IPS DF 19.7 (cell line): ENCODE results near the gene PLCB2.

Experiments used
- DNase-seq: peaks from one replicate; pipeline ENCODE4 v3.0.0-alpha.2; 2013; ENCODE audit warnings: low read depth, low spot score

The PLCB2 gene

GRCh38 chr15:40270246-40270995, 37.3 kb downstream of the PLCB2 start:
- no peak for DNase-seq

GRCh38 chr15:40269604-40270003, 38.1 kb downstream of the PLCB2 start:
- DNase-seq = no peak

GRCh38 chr15:40267670-40268069, 40.1 kb downstream of the PLCB2 start:
- no peak for DNase-seq

DNA sequence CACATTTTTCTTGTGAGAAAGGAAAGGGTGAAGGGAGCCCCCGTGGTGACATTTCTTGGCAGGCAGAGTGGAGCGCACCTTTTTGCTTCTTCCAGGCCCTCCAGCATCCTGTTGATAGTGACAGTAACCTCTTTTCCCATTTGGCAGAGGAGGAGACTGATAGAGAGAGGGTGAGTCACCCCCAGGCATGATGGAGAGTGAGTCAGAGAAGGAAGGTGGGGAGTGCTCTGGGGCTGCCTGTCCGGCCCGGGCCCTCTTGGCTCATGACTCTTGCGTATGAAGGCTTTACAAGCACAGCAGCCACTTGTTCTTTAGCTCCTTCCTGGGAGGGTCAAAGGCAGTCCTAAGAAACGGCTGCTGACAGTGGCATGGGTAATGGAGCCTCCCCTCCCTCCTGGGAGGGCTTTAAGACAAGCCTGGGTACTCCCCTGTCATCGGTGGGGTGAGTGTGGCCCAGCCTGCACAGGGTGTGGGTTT, 40.9 kb downstream of the PLCB2 start:
- no peak for DNase-seq

GRCh38 chr15:40265875-40266274, 41.9 kb downstream of the PLCB2 start:
- DNase-seq = no peak

DNA sequence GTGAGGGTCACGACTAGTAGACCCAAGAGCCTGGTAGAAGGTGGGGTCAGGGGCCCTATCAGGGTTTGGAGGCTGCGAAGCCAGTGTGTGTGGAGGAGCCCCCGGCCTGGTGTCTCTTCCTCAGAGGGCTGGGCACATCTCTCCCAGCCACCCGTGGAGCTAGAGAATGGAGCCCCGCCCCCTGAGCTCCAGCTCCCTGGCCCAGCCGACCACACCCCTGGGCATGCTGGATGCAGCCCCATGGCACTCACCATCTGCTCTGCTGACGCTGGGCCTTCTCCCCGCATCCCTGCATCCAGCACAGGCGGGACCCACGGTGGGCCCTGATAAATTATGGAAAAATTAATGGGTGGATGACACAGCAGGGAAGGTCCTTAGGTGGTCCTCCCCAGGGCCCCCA, 42.4 kb downstream of the PLCB2 start:
- no peak for DNase-seq

DNA sequence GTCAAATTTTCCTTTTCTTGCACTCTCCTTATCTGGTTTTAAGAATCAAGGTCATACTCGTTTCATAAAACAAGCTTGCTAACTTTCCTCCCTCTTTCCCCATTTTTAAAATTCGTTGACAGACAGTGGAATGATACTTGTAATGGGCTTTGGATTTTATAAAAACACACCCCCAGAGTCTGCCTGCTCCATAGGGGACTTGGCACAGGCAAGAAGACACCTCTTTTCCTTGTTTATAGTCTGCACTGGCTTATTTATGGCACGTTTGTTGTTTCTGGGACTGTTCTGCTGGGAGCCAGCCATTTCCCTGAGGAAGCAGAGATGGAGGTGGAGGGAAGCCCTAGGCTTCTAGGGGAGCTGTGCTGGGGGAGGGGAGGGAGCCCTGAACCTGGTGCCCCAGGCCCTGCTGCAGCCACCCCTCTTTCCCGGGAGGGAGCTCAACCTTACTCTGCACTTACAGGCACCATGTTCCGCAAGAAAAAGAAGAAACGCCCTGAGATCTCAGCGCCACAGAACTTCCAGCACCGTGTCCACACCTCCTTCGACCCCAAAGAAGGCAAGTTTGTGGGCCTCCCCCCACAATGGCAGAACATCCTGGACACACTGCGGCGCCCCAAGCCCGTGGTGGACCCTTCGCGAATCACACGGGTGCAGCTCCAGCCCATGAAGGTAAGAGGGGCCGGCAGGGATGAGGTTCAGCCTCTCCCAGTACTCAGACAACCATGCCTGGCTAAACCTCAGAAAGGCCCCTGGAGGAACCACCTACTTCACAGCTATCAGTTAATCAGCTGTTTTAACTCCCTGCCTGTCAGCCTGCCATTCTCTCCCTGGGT, 43.2 kb downstream of the PLCB2 start:
- DNase-seq = no peak

- DNase-seq = no peak
Measured at GRCh38 chr15:40263024-40263754, 44.5 kb downstream of the PLCB2 start.

GRCh38 chr15:40259021-40259420, 48.7 kb downstream of the PLCB2 start:
- DNase-seq = no peak

- DNase-seq = no peak
Measured at GRCh38 chr15:40258544-40258943, 49.2 kb downstream of the PLCB2 start.

GRCh38 chr15:40257656-40258450, 49.9 kb downstream of the PLCB2 start:
- DNase-seq = no peak

DNA sequence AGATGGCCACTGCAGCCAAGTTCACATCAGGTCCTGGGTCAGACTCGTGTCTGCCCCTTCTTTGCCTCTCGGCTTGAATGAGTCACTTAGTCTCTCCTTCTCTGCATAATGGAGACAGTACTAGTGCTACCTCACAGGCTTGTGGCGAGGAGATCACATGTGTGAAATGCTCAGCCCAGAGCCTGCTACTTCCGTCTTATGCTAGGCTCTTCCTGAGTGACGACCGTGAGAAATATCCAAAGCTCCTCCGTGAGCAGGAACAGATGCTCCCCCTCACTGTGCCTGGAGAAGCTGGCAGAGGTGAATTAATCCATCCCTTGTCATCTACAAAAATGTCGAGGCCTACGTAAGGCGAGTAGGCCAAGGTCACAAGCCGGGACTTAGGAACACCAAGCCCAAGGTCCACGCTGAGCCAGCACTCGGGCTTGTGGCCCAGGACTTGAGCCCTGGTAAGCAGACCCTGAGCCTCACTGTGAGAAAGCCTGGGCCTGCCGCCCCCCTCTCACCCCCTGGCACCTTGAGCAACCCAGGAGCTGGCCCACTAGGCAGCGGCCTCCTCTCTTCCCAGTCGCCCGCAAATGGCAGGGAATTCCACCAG, 51.0 kb downstream of the PLCB2 start:
- DNase-seq = no peak

DNA sequence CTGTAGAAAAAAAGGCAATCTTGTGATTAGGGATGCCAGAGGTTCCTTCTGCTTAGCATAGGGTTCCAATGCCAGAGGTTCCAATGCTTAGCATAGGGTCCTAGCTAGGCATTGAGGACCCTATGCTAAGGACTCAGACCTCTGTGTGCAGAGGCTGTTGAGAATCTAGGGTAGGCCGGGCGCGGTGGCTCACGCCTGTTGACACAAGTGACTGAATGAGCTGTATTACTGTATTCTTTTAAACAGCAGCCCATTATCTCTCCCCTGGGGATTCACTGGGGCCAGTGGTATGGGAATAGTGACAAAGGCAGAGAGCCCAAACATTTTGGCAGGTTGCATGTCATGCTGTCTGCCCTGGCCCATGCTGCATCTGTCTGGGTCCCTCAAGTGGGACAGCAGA, 52.7 kb downstream of the PLCB2 start:
- DNase-seq = no peak

DNA sequence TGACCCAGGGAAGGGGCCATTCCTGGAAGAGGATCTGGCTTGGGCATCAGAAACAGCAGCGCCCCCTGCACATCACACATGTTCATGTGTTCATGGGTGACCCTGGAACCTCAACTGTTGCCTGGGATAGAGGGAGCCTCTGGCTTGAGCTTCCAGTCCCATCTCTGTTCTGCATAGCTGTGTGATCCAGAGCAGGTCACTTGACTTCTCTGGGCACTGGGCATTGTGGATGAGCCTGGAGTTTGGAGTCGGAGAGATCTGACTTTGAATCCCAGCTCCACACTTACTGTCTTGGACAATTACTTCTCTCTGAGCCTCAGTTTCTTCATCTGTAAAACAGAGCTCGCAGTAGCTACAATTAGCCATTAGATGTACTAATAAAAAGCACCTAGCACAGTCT, 53.3 kb downstream of the PLCB2 start:
- DNase-seq = no peak

- DNase-seq = no peak
Measured at GRCh38 chr15:40253167-40253790, 54.5 kb downstream of the PLCB2 start.

DNA sequence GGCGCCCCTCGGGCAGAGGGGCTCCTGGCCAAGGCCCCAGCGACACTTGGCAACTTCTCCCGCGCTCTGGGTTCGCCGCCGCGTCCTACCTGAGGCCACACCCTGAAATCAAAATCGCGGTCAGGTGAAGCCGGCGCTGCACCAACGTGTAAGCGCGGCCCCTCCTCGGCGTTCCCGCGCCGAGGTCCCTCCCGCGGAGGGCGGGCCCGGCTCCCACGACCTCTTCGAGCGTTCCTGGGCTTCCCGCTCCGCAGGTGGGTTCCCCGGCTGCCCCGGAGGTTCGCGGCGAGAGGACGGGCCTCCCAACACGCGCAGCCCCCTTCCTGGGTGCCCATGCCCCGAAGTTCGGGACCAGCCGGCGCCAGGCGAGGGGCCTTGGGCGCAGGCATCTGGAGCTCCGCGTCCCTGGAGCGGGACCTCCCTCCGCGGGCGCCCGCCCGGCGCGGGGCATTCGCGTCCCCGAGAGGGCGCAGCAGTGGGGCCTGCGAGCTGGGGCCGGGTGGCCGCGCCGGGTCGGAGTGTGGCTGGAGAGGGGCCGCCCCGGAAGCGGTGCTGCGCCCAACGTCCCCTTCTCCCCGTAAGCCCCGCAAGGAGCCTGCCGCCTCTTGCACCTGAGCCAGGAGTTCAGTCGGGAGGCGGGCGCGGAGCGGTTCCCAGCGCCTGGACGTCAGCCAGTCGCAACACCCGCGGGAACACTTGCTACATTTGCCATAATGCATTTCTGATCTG, 55.1 kb downstream of the PLCB2 start:
- DNase-seq = no peak

GRCh38 chr15:40252141-40252437, 55.6 kb downstream of the PLCB2 start:
- no peak for DNase-seq

DNA sequence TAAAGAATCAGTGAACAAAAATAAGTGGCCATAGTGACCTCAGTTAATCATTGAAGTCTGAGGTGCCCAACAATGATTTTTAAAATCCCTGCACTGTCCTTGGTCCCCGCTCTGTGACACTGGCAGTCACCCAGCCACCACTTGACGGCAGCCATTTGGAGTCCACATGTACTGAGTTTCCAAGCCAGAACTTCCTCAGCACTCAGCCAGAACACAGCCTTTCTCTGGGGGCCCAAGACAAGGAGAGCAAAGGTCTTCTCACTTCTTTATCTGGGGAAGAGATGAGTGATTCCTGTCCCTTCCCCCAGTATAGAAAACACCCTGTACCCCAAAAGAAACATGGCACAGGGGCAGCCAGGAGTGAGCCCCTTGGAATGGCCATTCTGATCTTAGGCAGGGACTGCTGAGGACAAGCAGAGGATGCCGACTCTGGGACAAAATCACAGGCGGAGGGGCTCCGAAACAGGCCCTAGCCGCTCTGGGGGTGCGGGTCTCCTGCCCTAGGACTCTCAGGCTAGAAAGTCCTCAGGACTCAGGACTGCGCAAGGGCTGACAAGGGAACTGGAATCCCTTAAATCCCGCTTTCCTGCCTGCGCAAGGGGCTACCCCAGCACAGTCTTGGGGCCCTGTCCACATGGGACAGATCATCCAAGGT, 56.1 kb downstream of the PLCB2 start:
- DNase-seq = no peak

- no peak for DNase-seq
Measured at GRCh38 chr15:40250771-40251483, 56.8 kb downstream of the PLCB2 start.
